ENCODE data around the gene RAI14.
"Not testable (repeated sequence)": the region's sequence is repeated elsewhere in the genome, so short reads cannot be mapped to it uniquely, and the experiment has no call there.

The RAI14 gene

GRCh38 chr5:34771076-34771475 is 114.9 kb downstream of the RAI14 start:
- DNase-seq (ENCODE audit: low spot score), result no peak

DNA sequence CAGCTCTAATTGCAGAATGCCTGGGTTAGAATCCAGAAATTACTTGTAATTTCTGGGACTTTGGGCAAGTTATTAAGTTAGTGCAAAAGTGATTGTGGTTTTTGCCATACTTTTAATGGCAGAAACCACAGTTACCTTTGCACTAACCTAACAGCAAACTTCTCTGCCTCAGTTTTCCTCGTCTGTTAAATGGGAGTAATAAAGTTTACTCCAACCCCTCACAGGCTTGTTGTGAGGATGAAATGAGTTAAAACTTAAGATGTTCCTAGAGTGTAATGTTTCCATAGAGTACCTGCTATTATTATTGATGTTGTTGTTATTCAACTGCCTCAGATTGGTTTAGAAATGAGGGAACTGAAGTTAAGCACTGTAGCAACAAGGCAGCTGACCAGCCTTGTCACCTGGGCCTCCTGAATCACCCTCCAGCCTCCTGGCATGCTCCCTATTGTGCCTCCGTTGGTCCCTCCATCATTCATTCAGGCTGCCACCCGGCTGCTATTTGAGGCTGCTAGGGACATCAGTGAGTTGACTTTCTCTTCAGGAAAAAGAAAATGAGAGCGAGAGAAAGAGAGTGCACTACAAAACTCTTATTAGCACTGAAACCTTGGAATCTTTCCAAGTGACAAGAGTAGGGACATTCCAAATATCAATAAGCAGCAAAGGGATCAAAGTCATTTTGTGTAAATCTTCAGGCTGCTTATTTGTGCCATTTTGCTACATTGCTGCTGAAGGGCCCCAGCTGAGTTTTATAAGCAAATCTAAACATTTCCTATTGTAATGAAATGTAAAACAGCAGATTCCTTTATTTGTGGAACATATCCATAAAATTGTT is 116.4 kb downstream of the RAI14 start:
- DNase-seq (ENCODE audit: low spot score), result no peak

DNA sequence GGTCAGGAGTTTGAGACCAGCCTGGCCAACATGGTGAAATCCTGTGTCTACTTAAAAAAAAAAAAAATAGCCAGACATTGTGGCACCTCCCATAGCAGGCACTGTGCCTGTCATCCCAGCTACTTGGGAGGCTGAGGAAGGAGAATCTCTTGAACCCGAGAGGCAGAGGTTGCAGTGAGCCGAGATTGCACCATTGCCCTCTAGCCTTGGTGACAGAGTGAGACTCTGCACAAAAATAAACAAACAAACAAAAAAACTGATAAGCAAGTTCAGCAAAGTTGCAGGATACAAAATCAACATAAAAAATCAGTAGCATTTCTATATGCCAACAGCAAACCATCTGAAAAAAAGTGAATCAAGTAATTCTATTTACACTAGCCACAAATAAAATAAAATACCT is 118.0 kb downstream of the RAI14 start:
- DNase-seq (ENCODE audit: low spot score), result no peak

DNA sequence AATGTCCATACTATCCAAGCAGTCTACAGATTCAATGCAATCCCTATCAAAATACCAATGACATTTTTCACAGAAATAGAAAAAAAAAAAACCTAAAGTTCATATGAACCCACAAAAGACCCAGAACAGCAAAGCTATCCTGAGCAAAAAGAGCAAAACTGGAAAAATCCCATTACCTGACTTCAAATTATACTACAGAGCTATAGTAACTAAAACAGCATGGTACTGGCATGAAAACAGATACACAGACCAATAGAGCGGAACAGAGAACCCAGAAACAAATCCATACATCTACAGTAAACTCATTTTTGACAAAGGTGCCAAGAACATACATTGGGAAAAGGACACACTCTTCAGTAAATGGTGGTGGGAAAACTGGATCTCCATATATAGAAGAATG is 118.5 kb downstream of the RAI14 start:
- DNase-seq (ENCODE audit: low spot score), result not testable (repeated sequence)

GRCh38 chr5:34775886-34776285 is 119.8 kb downstream of the RAI14 start:
- no peak for DNase-seq (ENCODE audit: low spot score)

DNA sequence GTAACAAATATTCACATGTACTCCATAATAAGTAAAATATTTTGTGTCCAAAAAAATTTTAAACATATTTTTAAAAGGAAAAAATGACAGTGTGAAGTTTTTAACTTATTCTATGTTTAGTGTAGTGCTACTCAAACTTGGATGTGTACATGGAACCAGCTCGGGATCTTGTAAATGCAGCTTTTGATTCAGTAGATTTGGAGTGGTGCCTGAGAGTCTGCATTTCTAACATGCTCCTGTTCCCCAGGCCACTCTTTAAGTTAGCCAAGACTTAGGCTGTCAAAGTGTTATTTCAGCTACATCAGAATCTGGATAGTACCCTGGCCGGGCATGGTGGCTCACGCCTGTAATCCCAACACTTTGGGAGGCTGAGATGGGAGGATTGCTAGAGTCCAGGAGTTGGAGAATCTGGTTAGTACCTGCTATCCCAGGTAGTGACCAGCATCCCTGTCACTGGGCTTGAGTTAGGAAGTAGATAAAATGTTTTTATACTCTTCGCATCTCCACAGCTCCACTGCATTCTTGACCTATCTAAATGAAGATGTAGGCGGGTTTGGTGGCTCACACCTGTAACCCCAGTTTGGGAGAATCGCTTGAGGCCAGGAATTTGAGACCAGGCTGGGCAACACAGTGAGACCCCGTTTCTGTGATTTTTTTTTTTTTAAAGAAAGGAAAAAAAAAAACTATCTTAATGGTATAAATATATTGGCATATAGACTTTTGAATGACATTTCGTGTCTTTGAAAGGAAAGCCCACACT is 122.1 kb downstream of the RAI14 start:
- no peak for DNase-seq (ENCODE audit: low spot score)

DNA sequence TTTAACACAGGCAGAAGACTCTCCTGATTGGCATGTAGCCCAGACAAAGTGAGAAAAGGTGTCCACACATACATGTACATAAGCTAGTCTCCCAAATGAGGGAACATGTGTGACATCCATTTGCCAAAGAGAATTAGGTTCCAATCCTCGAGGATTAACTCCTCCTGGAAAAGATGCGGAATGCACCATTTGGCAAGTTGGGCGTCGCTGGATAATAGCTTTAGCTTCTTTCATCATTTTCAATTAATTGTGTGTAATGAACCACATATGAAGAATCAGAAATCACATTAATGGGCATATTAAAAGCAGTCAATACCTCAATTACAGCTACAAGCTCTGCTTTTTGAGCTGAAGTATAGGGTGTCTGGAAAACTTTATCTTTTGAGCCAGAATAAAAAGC is 127.8 kb downstream of the RAI14 start:
- DNase-seq (ENCODE audit: low spot score), result not testable (repeated sequence)

DNA sequence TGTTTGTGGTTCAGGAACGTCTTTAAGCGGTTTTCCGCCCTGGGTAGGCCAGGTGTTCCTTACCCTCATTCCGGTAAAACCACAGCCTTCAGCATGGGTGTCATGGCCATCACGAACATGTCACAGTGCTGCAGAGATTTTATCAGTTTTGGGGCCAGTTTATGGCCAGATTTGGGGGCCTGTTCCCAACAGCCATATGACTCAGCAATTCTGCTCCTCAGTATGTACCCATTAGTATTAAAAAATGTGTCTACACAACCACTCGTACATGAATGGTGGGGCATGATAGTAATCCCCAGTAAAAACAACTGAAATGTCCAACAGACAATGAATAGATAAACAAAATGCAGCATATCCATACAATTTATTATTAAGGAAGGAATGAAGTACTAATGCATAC is 130.9 kb downstream of the RAI14 start:
- DNase-seq (ENCODE audit: low spot score), result no peak

DNA sequence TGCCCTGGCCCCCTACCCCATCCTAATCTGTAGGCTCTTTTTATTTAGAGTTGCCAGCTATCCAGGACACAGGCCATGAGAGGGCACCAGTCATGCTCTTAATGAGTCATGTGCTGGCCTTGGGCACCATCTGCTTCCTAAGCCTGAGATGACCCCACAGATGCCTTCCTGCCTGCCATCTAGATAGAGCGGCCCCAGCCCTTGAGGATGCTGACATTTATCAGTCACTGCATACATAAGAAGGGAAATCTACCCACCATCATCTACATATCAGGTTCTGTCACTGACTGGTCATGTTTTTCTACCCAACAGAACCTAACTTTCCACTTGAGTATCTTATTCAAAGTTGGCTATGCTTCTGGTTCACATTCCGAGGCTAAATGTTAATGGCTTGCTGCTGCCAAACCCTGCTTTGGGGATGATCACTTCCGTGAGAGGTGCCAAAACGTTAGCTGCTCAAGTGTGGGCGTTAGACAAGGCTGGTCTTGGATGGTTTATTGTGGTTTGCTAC is 132.9 kb downstream of the RAI14 start:
- DNase-seq (ENCODE audit: low spot score), result no peak

GRCh38 chr5:34789639-34790038 is 133.5 kb downstream of the RAI14 start:
- DNase-seq (ENCODE audit: low spot score), result no peak

GRCh38 chr5:34790069-34790468 is 133.9 kb downstream of the RAI14 start:
- no peak for DNase-seq (ENCODE audit: low spot score)

DNA sequence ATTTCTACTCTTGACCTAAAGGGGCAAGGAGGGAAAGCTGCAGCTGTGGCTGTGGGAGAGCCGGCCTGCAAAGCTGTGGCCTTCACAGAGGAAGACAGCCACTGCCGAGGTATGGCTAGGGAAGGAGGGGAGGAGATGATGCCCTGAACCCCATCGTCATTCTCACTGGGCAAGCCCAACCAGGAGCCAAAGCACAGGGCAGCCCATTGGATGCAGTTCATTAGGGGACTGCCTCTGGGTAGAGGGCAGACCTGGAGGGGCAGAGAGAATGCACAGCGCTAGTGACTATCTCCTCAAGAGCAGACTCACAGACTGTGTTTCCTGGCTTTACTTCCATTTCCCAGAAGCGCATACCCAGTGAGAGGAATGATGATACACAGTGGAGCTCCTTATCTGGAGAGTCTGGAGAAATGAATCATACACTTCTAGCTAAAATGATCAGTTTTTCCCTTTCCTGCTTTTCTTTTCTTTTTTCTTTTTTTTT is 135.7 kb downstream of the RAI14 start:
- no peak for DNase-seq (ENCODE audit: low spot score)

DNA sequence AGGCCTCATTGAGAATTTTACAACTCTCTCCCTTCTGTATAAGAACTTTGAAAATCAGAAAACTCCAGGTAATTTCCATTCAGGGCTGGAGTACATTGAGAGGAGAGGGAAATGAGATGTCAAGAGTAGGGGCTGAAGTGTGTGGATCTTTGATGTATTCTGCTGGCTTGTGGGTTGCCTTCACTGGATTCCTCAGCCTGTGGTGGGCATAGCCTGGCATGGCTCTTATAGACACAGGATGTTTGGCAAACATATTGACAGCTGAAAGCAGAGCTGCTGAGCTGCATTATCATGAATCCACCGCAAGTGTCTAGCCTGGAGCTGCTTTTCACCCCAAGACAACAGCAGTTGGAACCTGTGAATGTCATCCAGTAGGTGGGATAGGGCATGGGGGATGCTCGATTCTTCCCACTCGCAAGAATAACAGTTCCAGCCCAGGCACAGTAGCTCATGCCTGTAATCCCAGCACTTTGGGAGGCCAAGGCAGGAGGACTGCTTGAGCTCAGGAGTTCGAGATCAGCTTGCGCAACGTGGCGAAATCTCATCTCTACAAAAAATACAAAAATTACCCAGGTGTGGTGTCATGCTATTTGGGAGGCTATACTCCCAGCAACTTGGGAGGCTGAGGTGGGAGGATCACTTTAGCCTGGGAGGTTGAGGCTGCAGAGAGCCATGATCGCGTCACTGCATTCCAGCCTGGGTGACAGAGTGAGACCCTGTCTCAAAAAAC is 146.9 kb downstream of the RAI14 start:
- no peak for DNase-seq (ENCODE audit: low spot score)

GRCh38 chr5:34803974-34804732 is 148.0 kb downstream of the RAI14 start:
- no peak for DNase-seq (ENCODE audit: low spot score)

GRCh38 chr5:34804913-34805312 is 148.8 kb downstream of the RAI14 start:
- no peak for DNase-seq (ENCODE audit: low spot score)

DNA sequence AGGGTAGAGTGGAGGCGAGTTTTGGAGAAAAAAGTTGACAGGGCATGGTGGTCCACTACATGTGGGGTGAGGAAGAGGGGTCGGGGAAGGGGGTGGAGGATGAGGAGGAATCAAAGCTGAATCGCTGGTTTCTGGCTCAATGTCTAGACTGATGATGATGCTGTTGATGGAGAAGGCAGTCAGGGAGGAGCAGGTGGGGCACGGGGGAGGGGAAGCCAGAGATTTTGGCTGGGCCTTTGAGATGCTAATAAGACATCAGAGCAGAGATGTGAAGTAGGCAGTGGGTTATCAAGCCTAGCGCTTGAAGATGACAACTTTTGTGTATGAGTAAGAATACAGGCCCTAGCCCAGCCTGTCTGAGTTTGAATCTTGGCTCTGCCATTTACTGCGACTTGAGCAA is 150.4 kb downstream of the RAI14 start:
- no peak for DNase-seq (ENCODE audit: low spot score)

DNA sequence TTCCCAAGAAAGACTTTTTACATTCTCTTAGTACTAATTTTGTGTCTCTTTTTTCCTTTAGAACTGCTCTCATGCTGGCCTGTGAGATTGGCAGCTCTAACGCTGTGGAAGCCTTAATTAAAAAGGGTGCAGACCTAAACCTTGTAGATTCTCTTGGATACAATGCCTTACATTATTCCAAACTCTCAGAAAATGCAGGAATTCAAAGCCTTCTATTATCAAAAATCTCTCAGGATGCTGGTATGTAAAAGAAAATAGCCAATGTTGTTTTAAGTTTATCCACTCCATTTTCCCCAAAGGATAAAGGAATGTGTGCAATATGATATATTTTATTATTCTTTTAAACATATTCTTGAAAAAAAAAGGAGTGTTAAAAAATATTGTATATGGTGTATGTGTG is 155.6 kb downstream of the RAI14 start:
- no peak for DNase-seq (ENCODE audit: low spot score)

GRCh38 chr5:34813509-34813908 is 157.4 kb downstream of the RAI14 start:
- no peak for DNase-seq (ENCODE audit: low spot score)

DNA sequence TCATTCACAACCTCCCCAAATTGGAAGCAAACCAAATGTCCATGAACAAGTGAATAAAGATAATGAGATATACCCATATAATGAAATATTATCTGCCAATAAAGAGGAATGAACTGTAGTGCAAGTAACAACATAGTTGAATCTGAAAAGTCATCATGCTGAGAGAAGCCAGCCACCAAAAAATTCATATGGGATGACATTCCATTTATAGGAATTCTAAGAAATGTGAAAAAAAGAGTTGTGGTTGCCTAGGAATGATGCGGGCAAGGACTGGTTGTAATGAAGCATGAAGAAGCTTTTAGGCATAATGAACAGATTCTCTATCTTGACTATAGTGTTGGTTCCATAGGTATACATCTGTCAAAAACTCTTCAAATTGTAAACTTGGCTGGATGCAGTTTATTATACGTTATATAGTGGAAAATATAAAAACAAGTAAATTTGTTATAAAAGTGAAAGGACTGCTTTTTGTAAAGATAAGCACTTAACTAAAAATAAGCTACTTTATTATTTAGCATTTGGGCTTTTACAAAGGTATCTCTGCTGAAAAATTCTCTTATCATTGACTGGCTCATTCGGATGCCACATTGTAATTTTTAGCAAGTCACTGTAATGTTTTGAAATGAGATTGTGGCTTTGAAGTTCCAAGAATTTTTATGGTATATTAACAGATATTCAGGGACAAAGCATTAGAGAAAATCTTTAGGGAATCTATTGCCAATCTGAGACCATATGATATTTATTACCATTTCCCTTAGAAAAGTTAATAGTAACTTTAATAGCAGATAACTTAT is 161.6 kb downstream of the RAI14 start:
- DNase-seq (ENCODE audit: low spot score), result no peak

- no peak for DNase-seq (ENCODE audit: low spot score)
Measured at GRCh38 chr5:34818717-34819116, 162.6 kb downstream of the RAI14 start.

DNA sequence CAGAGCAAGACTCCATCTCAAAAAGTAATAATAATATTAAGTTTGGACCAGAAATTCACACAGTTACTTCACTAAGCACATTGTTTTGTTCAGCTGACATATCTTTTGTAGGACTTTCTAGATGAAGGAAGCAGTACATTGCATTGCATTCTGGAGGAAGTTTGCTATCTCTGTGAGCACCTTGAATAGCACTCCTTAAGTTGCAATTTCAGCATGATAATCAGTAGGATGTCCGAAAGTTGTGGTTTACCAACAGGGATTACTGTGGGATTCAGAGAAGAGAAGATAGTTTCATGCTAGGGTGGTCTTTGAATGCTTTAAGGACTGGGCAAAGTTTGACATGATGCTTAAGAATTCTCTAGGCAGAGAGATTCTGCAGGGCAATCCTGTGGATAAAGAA is 164.5 kb downstream of the RAI14 start:
- no peak for DNase-seq (ENCODE audit: low spot score)

All from hematopoietic multipotent progenitor cell treated with erythropoietin and hydrocortisone succinate and interleukin-3 and kit ligand, for 15 days (in vitro differentiated cells).